Endothelial cell of umbilical vein (primary cell): ENCODE measurements around the gene FGF3. TPM values are rescaled to one million over a fixed set of nuclear protein-coding genes. Genes with fewer than 3 reads are reported as not detected.
"Not testable (repeated sequence)": the region's sequence is repeated elsewhere in the genome, so short reads cannot be mapped to it uniquely, and the experiment has no call there.

Source experiments
- BruUV-seq: library from RNA; stranded (reverse); fragments of 400-500 nt; replicated peaks from 2 replicates; lab custom pipeline; 2021; lab: Mats Ljungman, UMichigan
- CTCF ChIA-PET: fragments of 300-600, 350-600 bp; sonication (Branson Sonifier 250); formaldehyde crosslinking; loops from one replicate; lab custom pipeline; 2021; ENCODE audit warnings: antibody characterized with exemption, inconsistent platforms; lab: Charles Lee
- POLR2A ChIA-PET: fragments of 300-600, 350-600 bp; sonication (Branson Sonifier 250); formaldehyde crosslinking; loops from one replicate; lab custom pipeline; 2021; ENCODE audit warnings: antibody characterized with exemption, inconsistent platforms; lab: Charles Lee
- DNase-seq: peaks from one replicate; pipeline ENCODE4 v3.0.0-alpha.2; 2011; ENCODE audit warnings: low read depth, low spot score
- FAIRE-seq: peaks from 2 replicates; lab custom pipeline; 2011; peaks lifted over from hg19 to GRCh38; lab: Jason Lieb, UNC
- H2AFZ ChIP-seq: 2 replicates; pipeline ENCODE4 v1.6.0; 2012; ENCODE audit warnings: low read depth, low read length, control low read depth, inconsistent platforms
- H3K27ac ChIP-seq: 2 replicates; pipeline ENCODE4 v1.5.1; 2011; ENCODE audit warnings: low read depth, mild to moderate bottlenecking, control low read depth, low read length, moderate library complexity; ENCODE audit not compliant: insufficient read depth
- H3K27me3 ChIP-seq, 2 experiments: 2 replicates each; pipeline versions ENCODE4 v1.6.0 to v1.6.1; 2011; ENCODE audit warnings: low read length in 2 of 2, mixed read lengths in 1 of 2; ENCODE audit not compliant: control insufficient read depth in 2 of 2, insufficient read depth in 2 of 2
- H3K36me3 ChIP-seq, 2 experiments: 2 replicates in 1 of 2; 3 replicates in 1 of 2; pipeline ENCODE4 v1.5.1; 2011; ENCODE audit warnings: low read length in 2 of 2, mild to moderate bottlenecking in 1 of 2, moderate library complexity in 1 of 2; ENCODE audit not compliant: control insufficient read depth in 2 of 2, insufficient read depth in 2 of 2; ENCODE audit errors: extremely low read depth in 1 of 2
- H3K4me1 ChIP-seq: 3 replicates; pipeline ENCODE4 v1.5.1; 2011; ENCODE audit warnings: mild to moderate bottlenecking, low read length; ENCODE audit not compliant: control insufficient read depth, insufficient read depth; ENCODE audit errors: extremely low read depth
- H3K4me2 ChIP-seq: 2 replicates; pipeline ENCODE4 v1.6.1; 2011; ENCODE audit warnings: low read length, control low read depth, mixed read lengths; ENCODE audit not compliant: insufficient read depth
- H3K4me3 ChIP-seq, 3 experiments: fragments of 200-600 bp in 1 of 3; sonication (generic), shearing (Covaris generic) in 1 of 3; replicated peaks in 1 of 3; 2 replicates each; pipeline ENCODE4 v1.5.1; 2011 to 2016; ENCODE audit warnings: control low read depth in 3 of 3, low read length in 3 of 3, mild to moderate bottlenecking in 2 of 3, inconsistent platforms in 1 of 3, low read depth in 1 of 3, moderate library complexity in 1 of 3; ENCODE audit not compliant: insufficient read depth in 1 of 3
- H3K79me2 ChIP-seq: 2 replicates; pipeline ENCODE4 v1.6.0; 2012; ENCODE audit warnings: low read length, inconsistent platforms; ENCODE audit not compliant: control insufficient read depth, insufficient read depth
- H3K9ac ChIP-seq: replicated peaks from 2 replicates; pipeline ENCODE3; 2011; ENCODE audit warnings: low read length, control low read depth; ENCODE audit not compliant: insufficient read depth; ENCODE audit errors: extremely low read depth
- H3K9me1 ChIP-seq: replicated peaks from 3 replicates; pipeline ENCODE4 v1.6.0; 2011; ENCODE audit warnings: mild to moderate bottlenecking, low read length; ENCODE audit not compliant: control insufficient read depth, insufficient read depth; ENCODE audit errors: extremely low read depth
- H3K9me3 ChIP-seq: replicated peaks from 2 replicates; pipeline ENCODE4 v1.5.1; 2012; ENCODE audit warnings: low read length, inconsistent platforms; ENCODE audit not compliant: control insufficient read depth, insufficient read depth
- H4K20me1 ChIP-seq: replicated peaks from 2 replicates; pipeline ENCODE3; 2011; ENCODE audit warnings: mild to moderate bottlenecking, low read length; ENCODE audit not compliant: control insufficient read depth, insufficient read depth; ENCODE audit errors: extremely low read depth
- MYC ChIP-seq: IDR thresholded peaks from one replicate; pipeline ENCODE4 v1.6.1; 2011; ENCODE audit warnings: mild to moderate bottlenecking, low read depth, low read length
- POLR2A ChIP-seq: IDR thresholded peaks from 2 replicates; pipeline ENCODE4 v1.6.1; 2012; ENCODE audit warnings: low read depth, mild to moderate bottlenecking, control low read depth, low read length
- POLR2AphosphoS5 ChIP-seq: IDR thresholded peaks from 2 replicates; pipeline ENCODE4 v1.6.1; 2012; ENCODE audit warnings: low read depth, mild to moderate bottlenecking, control low read depth, low read length, moderate library complexity; ENCODE audit not compliant: insufficient read depth
- dilution Hi-C: fragments of 300-500 bp; cut with MboI; formaldehyde crosslinking; loops from one replicate; pipeline ENCODE4 v1.15.0; 2019; ENCODE audit warnings: low sequenced_read_pairs; ENCODE audit not compliant: extremely low pct_ligation_motif_present
- intact Hi-C: fragments of 100-400 bp; cut with micrococcal nuclease; formaldehyde crosslinking; loops from one replicate; pipeline ENCODE4 v1.10.0; 2022
- polyA plus RNA-seq, 4 experiments: library from polyadenylated mRNA; depleted of rRNA in 3 of 4; stranded (reverse) in 3 of 4; unstranded in 1 of 4; fragments of >200 nt; gene quantifications; 2 replicates each; pipeline versions ENCODE4 v1.2.1 to v1.2.3, GENCODE V29; 2011 to 2012; ENCODE audit warnings: missing spikeins in 1 of 4
- total RNA-seq: library from RNA; stranded (reverse); gene quantifications from 2 replicates; pipeline ENCODE4 v1.2.3, GENCODE V29; 2021

Gene FGF3
- total and polyA plus RNA-seq, 2 donors (not counting 3 experiments of a cell fraction or from before 2014, with no cell fraction given): not detected

DNA sequence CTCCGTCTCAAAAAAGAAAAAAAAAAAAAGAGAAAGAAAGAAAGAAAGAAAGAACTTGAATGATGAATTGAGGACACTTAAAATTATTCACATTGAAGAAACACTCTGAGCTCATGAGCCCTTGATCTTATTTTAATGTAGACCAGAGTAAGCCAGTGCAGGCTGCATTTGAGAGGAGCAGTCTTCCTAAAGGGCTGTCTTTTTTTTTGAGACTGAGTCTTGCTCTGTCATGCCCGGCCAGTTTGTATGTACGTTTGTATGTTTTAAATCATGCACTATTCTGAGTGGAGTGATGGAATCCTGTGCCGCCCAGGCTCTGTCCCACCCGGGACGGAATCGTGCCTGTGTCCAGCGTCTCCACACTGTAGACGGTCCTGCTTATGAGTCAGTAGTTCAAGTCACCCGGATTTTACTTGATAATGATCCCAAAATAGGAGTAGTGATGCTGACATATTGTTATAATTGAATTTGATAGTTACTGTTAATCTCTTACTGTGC is 53.7 kb downstream of the FGF3 start:
- no peak overlapping the region for H2AFZ ChIP-seq
- H3K36me3 ChIP-seq: no peaks in the 10 kb centered on the region
- H3K4me3 ChIP-seq: no peak overlapping the region
- no peak overlapping the region for H3K27ac ChIP-seq
- no peak overlapping the region for H3K9ac ChIP-seq
- TF ChIP-seq MYC (no peak), POLR2A (no peak), POLR2AphosphoS5 (no peak)
- H3K9me1 ChIP-seq: no peaks in the 10 kb centered on the region
- H3K79me2 ChIP-seq: no peaks in the 10 kb centered on the region
- peaks cover 0 to 3% of the 10 kb centered on the region in 2 experiments for H3K27me3 ChIP-seq
- CTCF ChIA-PET: no interaction called here
- FAIRE-seq: no peak
- no TSS peak for BruUV-seq
- H3K4me2 ChIP-seq: no peak overlapping the region
- POLR2A ChIA-PET: no interaction called here
- H3K4me1 ChIP-seq: no peaks in the 10 kb centered on the region
- dilution Hi-C loops: no loop called here
- intact Hi-C loops: no loop called here
- H3K9me3 ChIP-seq: no peaks in the 10 kb centered on the region
- DNase-seq: no peak
- H4K20me1 ChIP-seq: no peaks in the 10 kb centered on the region

GRCh38 chr11:69764918-69765317 is 54.3 kb downstream of the FGF3 start:
- H3K4me1 ChIP-seq, H3K27me3 ChIP-seq, POLR2A ChIA-PET, H3K36me3 ChIP-seq, DNase-seq, CTCF ChIA-PET, H3K4me3 ChIP-seq, BruUV-seq, H3K79me2 ChIP-seq, FAIRE-seq, intact Hi-C loops, H3K9me3 ChIP-seq, H4K20me1 ChIP-seq, H3K9ac ChIP-seq, H3K4me2 ChIP-seq, H2AFZ ChIP-seq, H3K9me1 ChIP-seq, H3K27ac ChIP-seq, dilution Hi-C loops: not testable (repeated sequence)
